AG10803 (cell line): ENCODE data around the gene EPC2.
"Not testable (repeated sequence)": the region's sequence is repeated elsewhere in the genome, so short reads cannot be mapped to it uniquely, and the experiment has no call there.

Experiments
- DNase-seq: peaks from one replicate; pipeline ENCODE4 v3.0.0; 2010; ENCODE audit warnings: low read depth
- H3K4me3 ChIP-seq: 2 replicates; pipeline ENCODE4 v1.5.1; 2011; ENCODE audit warnings: mild to moderate bottlenecking, low read length, control low read depth
- TF ChIP-seq, protein P1 (sequence below): conservative IDR thresholded peaks from 2 replicates; pipeline ENCODE4 v1.5.1; 2011; ENCODE audit warnings: mild to moderate bottlenecking, low read length, control low read depth, inconsistent platforms

Gene EPC2

DNA sequence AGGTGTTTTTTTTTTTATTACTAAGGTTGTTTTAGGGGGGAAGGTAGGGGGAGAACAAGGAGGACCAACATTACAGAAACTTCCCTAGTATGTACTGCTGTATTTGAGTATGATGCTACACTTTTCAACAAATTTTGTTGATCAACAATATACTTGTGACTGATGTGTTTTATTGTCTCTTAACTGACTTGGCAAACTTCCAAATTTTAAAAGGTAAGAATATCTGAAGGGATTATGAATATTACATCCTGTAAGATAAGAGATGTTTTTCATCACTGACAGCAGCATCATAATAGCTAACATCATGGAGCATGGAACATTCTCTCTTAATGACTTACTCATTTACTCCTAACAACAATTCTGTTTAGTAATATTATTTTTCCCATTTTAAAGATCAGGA, 144.5 kb downstream of the EPC2 start:
- TF ChIP-seq, protein P1, sequence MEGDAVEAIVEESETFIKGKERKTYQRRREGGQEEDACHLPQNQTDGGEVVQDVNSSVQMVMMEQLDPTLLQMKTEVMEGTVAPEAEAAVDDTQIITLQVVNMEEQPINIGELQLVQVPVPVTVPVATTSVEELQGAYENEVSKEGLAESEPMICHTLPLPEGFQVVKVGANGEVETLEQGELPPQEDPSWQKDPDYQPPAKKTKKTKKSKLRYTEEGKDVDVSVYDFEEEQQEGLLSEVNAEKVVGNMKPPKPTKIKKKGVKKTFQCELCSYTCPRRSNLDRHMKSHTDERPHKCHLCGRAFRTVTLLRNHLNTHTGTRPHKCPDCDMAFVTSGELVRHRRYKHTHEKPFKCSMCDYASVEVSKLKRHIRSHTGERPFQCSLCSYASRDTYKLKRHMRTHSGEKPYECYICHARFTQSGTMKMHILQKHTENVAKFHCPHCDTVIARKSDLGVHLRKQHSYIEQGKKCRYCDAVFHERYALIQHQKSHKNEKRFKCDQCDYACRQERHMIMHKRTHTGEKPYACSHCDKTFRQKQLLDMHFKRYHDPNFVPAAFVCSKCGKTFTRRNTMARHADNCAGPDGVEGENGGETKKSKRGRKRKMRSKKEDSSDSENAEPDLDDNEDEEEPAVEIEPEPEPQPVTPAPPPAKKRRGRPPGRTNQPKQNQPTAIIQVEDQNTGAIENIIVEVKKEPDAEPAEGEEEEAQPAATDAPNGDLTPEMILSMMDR: no peak
- H3K4me3 ChIP-seq: no peak overlapping the region
- DNase-seq: no peak

DNA sequence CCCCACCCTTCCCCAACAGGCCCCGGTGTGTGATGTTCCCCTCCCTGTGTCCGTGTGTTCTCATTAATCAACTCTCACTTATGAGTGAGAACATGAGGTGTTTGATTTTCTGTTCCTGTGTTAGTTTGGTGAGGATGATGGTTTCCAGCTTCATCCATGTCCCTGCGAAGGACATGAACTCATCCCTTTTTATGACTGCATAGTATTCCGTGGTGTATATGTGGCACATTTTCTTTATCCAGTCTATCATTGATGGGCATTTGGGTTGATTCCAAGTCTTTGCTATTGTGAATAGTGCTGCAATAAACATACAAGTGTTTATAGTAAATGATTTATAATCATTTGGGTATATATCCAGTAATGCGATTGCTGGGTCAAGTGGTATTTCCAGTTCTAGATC, 145.6 kb downstream of the EPC2 start:
- H3K4me3 ChIP-seq, DNase-seq: not testable (repeated sequence)

DNA sequence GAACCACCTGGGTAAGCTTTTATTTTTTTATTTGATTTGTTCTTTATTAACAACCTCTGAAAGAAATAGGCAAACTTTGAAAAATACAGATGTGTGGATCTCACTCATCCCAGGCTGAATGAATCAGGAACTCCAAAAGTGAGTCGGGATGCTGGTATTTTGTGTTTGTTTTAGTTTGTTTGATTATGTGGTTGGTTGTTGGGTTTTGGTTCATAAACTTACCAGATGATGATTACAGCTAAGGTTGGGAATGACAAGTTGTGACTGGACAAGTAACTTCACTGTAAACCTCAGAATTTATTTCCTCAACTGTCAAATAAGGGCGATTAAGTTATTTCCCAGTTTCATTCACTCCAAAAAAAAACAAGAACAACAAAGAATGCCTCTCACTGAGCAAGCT, 150.0 kb downstream of the EPC2 start:
- DNase-seq: peak; percentile 57
- TF ChIP-seq, protein P1: no peak
- H3K4me3 ChIP-seq: no peak overlapping the region

DNA sequence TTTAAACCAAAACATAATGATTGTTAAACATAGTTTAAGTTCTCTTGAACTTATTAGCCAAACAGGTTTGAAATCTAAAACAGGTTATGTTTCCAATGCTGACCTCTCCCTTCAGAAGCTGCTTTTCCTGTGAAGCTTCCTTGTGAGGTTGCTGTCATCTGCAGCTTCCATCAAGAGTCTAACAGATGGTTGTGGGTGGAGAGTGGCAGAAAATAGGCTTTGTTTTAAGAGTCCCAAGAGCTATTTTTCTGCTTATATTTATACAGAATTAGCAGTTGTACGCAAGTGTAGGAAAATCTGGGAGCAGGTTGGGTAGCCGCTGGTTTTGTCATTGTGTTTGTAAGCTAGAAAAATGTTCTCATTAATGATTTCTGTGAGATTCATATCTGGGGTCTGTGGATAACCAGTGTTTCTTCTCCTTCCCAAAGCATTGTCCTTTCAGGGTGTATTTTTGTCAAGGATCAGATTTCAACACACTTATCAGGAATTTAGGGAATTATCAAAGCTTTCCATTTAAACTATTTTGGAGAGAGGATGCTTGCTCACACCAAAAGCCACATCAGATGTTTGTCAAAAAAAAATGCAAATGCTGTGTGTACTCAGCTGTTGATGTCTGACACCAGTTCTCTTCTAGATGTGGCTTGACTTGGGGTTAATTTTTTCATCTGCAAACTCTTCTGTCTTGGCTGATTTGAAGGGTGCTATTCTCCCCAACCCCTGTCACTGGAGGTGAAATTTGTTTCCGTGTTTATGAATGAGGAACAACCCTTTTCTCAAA, 152.4 kb downstream of the EPC2 start:
- no peak for DNase-seq
- TF ChIP-seq, protein P1: no peak
- no peak overlapping the region for H3K4me3 ChIP-seq

DNA sequence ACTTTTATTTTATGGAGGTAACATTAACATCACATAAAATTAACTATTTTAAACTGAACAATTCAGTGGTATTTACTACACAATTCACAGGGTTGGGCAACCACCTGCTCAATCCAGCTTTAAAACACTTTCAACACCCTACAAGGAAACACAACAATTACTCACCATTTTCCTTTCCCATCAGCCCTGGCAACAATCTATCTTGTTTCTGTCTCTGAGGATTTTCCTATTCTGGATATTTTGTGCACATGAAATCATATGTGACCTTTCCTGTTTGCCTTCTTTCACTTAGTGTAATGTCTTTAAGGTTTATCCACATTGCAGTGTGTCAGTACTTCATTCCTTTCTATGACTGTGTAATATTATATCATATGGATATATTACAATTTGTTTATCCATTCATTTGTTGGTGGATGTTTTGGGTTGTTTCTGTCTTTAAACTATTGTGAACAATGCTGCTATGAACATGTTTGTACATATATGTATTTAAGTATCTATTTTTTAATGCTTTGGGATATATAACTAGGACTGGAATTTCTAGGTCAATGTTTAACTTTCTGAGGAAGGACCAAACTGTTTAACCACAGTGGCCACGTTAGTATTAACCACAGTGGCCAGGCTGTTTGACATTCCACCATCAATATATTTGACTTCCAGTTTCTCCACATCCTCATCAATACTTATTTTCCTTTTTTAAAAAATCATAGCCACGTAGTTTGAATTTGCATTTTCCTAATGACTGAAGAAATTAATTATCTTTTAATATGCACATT, 158.1 kb downstream of the EPC2 start:
- H3K4me3 ChIP-seq: no peak overlapping the region
- DNase-seq: no peak
- TF ChIP-seq, protein P1: no peak

DNA sequence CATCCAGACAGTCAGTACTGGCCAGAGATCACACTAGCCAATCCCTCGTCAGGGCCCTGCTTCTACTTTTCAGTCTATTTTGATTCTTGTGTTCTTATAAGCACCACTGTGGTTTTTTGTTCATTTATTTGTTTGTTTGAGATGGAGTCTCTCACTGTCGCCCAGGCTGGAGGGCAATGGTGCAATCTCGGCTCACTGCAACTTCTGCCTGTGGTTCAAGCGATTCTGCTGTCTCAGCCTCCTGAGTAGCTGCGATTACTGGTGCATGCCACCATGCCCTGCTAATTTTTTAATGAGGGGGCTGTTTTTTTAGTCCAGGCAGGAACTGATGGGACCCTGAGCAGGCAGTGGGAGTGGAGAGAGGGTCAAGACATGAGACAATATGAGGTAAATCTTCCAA, 165.5 kb downstream of the EPC2 start:
- TF ChIP-seq, protein P1: no peak
- no peak overlapping the region for H3K4me3 ChIP-seq
- DNase-seq: no peak

DNA sequence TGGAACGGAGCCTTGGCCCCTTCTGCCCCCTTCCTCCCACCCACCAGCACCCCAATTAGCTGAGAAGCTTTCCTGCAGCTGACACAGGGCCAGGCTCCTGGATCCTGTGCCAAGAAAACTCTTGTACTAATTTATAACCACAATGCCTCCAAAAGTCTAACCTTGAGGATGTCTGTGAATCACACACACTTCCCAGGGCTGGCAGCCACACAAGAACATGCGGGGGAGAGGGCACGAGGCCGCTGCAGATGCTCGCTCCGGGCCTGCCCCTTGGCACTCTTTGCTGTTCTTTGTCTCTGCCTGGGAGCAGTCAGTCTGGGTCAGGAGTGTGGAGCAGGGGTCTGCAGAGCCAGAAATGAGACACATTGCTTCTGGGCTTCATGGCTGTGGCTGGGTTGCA, 167.8 kb downstream of the EPC2 start:
- no peak overlapping the region for H3K4me3 ChIP-seq
- TF ChIP-seq, protein P1: no peak
- peak; percentile 25 for DNase-seq
